ENCODE results near the gene ILKAP.

GRCh38 chr2:238159661-238160205, 43.8 kb downstream of the ILKAP start:
- TF ChIP-seq CTCF (IDR thresholded peaks at IDR 0.05), result no peak
- no peak for TF ChIP-seq POLR2AphosphoS5 (IDR thresholded peaks at IDR 0.05)
- no peak for TF ChIP-seq POLR2A (IDR thresholded peaks at IDR 0.05; ENCODE audit: low read depth)
- TF ChIP-seq EP300 (IDR thresholded peaks at IDR 0.05), result no peak

Data from esophagus muscularis mucosa (tissue), 4 donors.